HEK293 (cell line): ENCODE results near the gene SLK.

ENCODE experiments used
- CTCF ChIA-PET: fragments of 350-600 bp; formaldehyde crosslinking; extraction: SDS; loops from one replicate; lab custom pipeline; 2021; ENCODE audit warnings: antibody characterized with exemption; lab: Yijun Ruan, JAX
- POLR2A ChIA-PET: fragments of 300-600 bp; formaldehyde crosslinking; extraction: SDS; loops from one replicate; lab custom pipeline; 2020; ENCODE audit warnings: antibody characterized with exemption, inconsistent platforms; lab: Yijun Ruan, JAX
- H3K27ac ChIP-seq: fragments of 200-500 bp; sonication (Bioruptor generic); 2 replicates; pipeline ENCODE4 v1.5.1; 2014; ENCODE audit warnings: low read depth, low read length, control low read depth, inconsistent platforms; ENCODE audit errors: extremely low read depth
- H3K36me3 ChIP-seq, 2 experiments: fragments of 200-500 bp in 1 of 2; sonication (Bioruptor generic) in 1 of 2; 1 replicate in 1 of 2; 2 replicates in 1 of 2; pipeline ENCODE4 v1.5.1; 2014 to 2017; ENCODE audit warnings: inconsistent platforms in 2 of 2, low read length in 2 of 2; ENCODE audit not compliant: control insufficient read depth in 2 of 2, insufficient read depth in 1 of 2
- H3K4me1 ChIP-seq: fragments of 200-500 bp; sonication (Bioruptor generic); 2 replicates; pipeline ENCODE4 v1.5.1; 2014; ENCODE audit warnings: mild to moderate bottlenecking, low read length, inconsistent platforms; ENCODE audit not compliant: control insufficient read depth, insufficient read depth
- H3K4me3 ChIP-seq: 2 replicates; pipeline ENCODE4 v1.5.1; 2011; ENCODE audit warnings: low read depth, mild to moderate bottlenecking, control low read depth, low read length, moderate library complexity
- H3K9me3 ChIP-seq: fragments of 200-500 bp; sonication (Bioruptor generic); 2 replicates; pipeline ENCODE4 v1.5.1; 2014; ENCODE audit warnings: low read depth, low read length, inconsistent platforms; ENCODE audit not compliant: control insufficient read depth, insufficient read depth
- CTCF ChIP-seq: fragments of 450-650 bp; formaldehyde crosslinking; IDR thresholded peaks from 2 replicates; pipeline ENCODE4 v1.5.1; 2016; ENCODE audit warnings: missing biosample characterization, missing genetic modification characterization
- HOXD13 ChIP-seq: sonication (generic); formaldehyde crosslinking; IDR thresholded peaks from 2 replicates; pipeline ENCODE4 v1.8.0; 2022; ENCODE audit warnings: missing genetic modification reagents, borderline replicate concordance
- INSM2 ChIP-seq: fragments of 450-650 bp; formaldehyde crosslinking; IDR thresholded peaks from 2 replicates; pipeline ENCODE4 v1.5.1; 2016; ENCODE audit warnings: missing biosample characterization, missing genetic modification characterization
- KLF10 ChIP-seq: fragments of 450-650 bp; IDR thresholded peaks from 2 replicates; pipeline ENCODE4 v1.5.1; 2018; ENCODE audit warnings: missing biosample characterization, mild to moderate bottlenecking, missing genetic modification characterization
- KLF9 ChIP-seq: fragments of 450-650 bp; formaldehyde crosslinking; IDR thresholded peaks from 2 replicates; pipeline ENCODE4 v1.5.1; 2016; ENCODE audit warnings: missing biosample characterization, missing genetic modification characterization, low read depth
- MZF1 ChIP-seq: fragments of 450-650 bp; formaldehyde crosslinking; IDR thresholded peaks from 2 replicates; pipeline ENCODE4 v1.5.1; 2017; ENCODE audit warnings: missing biosample characterization, missing genetic modification characterization, borderline replicate concordance
- PATZ1 ChIP-seq: fragments of 450-650 bp; formaldehyde crosslinking; IDR thresholded peaks from 2 replicates; pipeline ENCODE4 v1.5.1; 2016; ENCODE audit warnings: missing biosample characterization, missing genetic modification characterization
- SP2 ChIP-seq: fragments of 450-650 bp; formaldehyde crosslinking; IDR thresholded peaks from 2 replicates; pipeline ENCODE4 v1.5.1; 2016; ENCODE audit warnings: missing biosample characterization, missing genetic modification characterization
- SP3 ChIP-seq: fragments of 450-650 bp; formaldehyde crosslinking; IDR thresholded peaks from 2 replicates; pipeline ENCODE4 v1.5.1; 2016; ENCODE audit warnings: missing biosample characterization, missing genetic modification characterization
- SP7 ChIP-seq: fragments of 450-650 bp; formaldehyde crosslinking; IDR thresholded peaks from 2 replicates; pipeline ENCODE4 v1.5.1; 2016; ENCODE audit warnings: missing biosample characterization, missing genetic modification characterization
- ZBTB11 ChIP-seq: fragments of 450-650 bp; formaldehyde crosslinking; conservative IDR thresholded peaks from 2 replicates; pipeline ENCODE4 v1.5.1; 2016; ENCODE audit warnings: low read depth, missing biosample characterization, missing genetic modification characterization
- ZBTB17 ChIP-seq: fragments of 450-650 bp; formaldehyde crosslinking; IDR thresholded peaks from 2 replicates; pipeline ENCODE4 v1.5.1; 2016; ENCODE audit warnings: missing biosample characterization, missing genetic modification characterization
- ZBTB20 ChIP-seq: fragments of 450-650 bp; formaldehyde crosslinking; IDR thresholded peaks from 2 replicates; pipeline ENCODE4 v1.5.1; 2016; ENCODE audit warnings: missing biosample characterization, missing genetic modification characterization
- ZBTB7A ChIP-seq: fragments of 450-650 bp; formaldehyde crosslinking; IDR thresholded peaks from 2 replicates; pipeline ENCODE4 v1.5.1; 2016; ENCODE audit warnings: low read depth, missing biosample characterization, missing genetic modification characterization
- ZFP41 ChIP-seq: fragments of 450-650 bp; formaldehyde crosslinking; IDR thresholded peaks from 2 replicates; pipeline ENCODE4 v1.5.1; 2016; ENCODE audit warnings: missing biosample characterization, missing genetic modification characterization, borderline replicate concordance
- ZNF18 ChIP-seq: fragments of 450-650 bp; formaldehyde crosslinking; IDR thresholded peaks from 2 replicates; pipeline ENCODE4 v1.5.1; 2016; ENCODE audit warnings: missing biosample characterization, missing genetic modification characterization
- ZNF366 ChIP-seq: fragments of 450-650 bp; formaldehyde crosslinking; conservative IDR thresholded peaks from 2 replicates; pipeline ENCODE4 v1.5.1; 2016; ENCODE audit warnings: missing biosample characterization, missing genetic modification characterization
- ZNF449 ChIP-seq: fragments of 450-650 bp; formaldehyde crosslinking; IDR thresholded peaks from 2 replicates; pipeline ENCODE4 v1.5.1; 2017; ENCODE audit warnings: missing biosample characterization, mild to moderate bottlenecking, missing genetic modification characterization, moderate library complexity
- ZNF48 ChIP-seq: fragments of 450-650 bp; formaldehyde crosslinking; IDR thresholded peaks from 2 replicates; pipeline ENCODE4 v1.5.1; 2016; ENCODE audit warnings: missing biosample characterization, missing genetic modification characterization
- ZNF530 ChIP-seq: fragments of 450-650 bp; formaldehyde crosslinking; IDR thresholded peaks from 2 replicates; pipeline ENCODE4 v1.5.1; 2016; ENCODE audit warnings: low read depth, missing biosample characterization, missing genetic modification characterization
- ZNF548 ChIP-seq: fragments of 450-650 bp; formaldehyde crosslinking; IDR thresholded peaks from 2 replicates; pipeline ENCODE4 v1.5.1; 2016; ENCODE audit warnings: missing biosample characterization, missing genetic modification characterization
- ZNF792 ChIP-seq: fragments of 450-650 bp; formaldehyde crosslinking; IDR thresholded peaks from 2 replicates; pipeline ENCODE4 v1.5.1; 2016; ENCODE audit warnings: missing biosample characterization, missing genetic modification characterization
- ZNF843 ChIP-seq: fragments of 450-650 bp; formaldehyde crosslinking; IDR thresholded peaks from 2 replicates; pipeline ENCODE4 v1.5.1; 2016; ENCODE audit warnings: missing biosample characterization, missing genetic modification characterization

Gene SLK

GRCh38 chr10:103917302-103918052 lies 49.5 kb upstream of the SLK start (continued):
- TF ChIP-seq ZBTB20 (peak; percentile 71), SP7 (tag by site-specific recombination) (peak; percentile 70), HOXD13 (CRISPR knock-in tag) (no peak), ZNF18 (no peak), MZF1 (no peak), ZNF366 (tag by site-specific recombination) (peak; percentile 75), KLF9 (tag by site-specific recombination) (peak; percentile 47; the same call in 1 of the 2 replicates), ZNF792 (no peak), ZBTB11 (tag by site-specific recombination) (peak; percentile 70), ZNF449 (no peak)

GRCh38 chr10:103918053-103918846 lies 48.7 kb upstream of the SLK start, which contains the start of gene STN1:
STN1 (minus strand) TSS chr10:103918184; CDS start chr10:103917594, 590 bp downstream.
- CTCF ChIA-PET, result interaction anchor here (0.5 to 0.6 kb wide), 2 partner anchors 22 to 696 kb away, joined by 3 to 8 read pairs; no protein-coding TSS in a partner anchor
- H3K27ac ChIP-seq, result peak within 1 kb of the TSS; percentile 74
- POLR2A ChIA-PET, result interaction anchor here (0.6 to 2.3 kb wide), 2 partner anchors 10 to 24 kb away, joined by 7 to 11 read pairs; no protein-coding TSS in a partner anchor
- TF ChIP-seq PATZ1 (tag by site-specific recombination), result peak; percentile 85
- peak; percentile 96 for TF ChIP-seq SP2 (tag by site-specific recombination)
- TF ChIP-seq ZNF48 (tag by site-specific recombination), result no peak
- peak; percentile 77; the same call in 1 of the 2 replicates for TF ChIP-seq INSM2
- TF ChIP-seq ZNF548 (tag by site-specific recombination), result no peak
- no peak for TF ChIP-seq ZFP41 (tag by site-specific recombination)
- TF ChIP-seq CTCF (tag by site-specific recombination), result peak; percentile 86
- peak; percentile 26; the same call in 1 of the 2 replicates for TF ChIP-seq KLF10 (tag by site-specific recombination)
- peak; percentile 41; the same call in 1 of the 2 replicates for TF ChIP-seq ZNF843 (tag by site-specific recombination)
- peak; percentile 93 for TF ChIP-seq SP3
- 0 out of 2 replicates have a peak, but pooled peaks have one; percentile 16 for TF ChIP-seq ZBTB17
- peak; percentile 84 for TF ChIP-seq ZBTB7A (tag by site-specific recombination)
- no peak for TF ChIP-seq ZNF530

More at GRCh38 chr10:103918053-103918846, 48.7 kb upstream of the SLK start, which contains the start of gene STN1:
- Histone ChIP-seq H3K4me3 (peak within 1 kb of the TSS; percentile 66), H3K4me1 (peaks cover 12% of the 10 kb centered on the region), H3K9me3 (no peaks in the 10 kb centered on the region), H3K36me3 (peaks cover 0 to 11% of the 10 kb centered on the region in 2 experiments; a peak in 1 of 3 replicates)
